Measurements from ENCODE around the gene DHX35. TPM values are rescaled to one million over a fixed set of nuclear protein-coding genes. Genes with fewer than 3 reads are reported as not detected.

DHX35 gene
- total RNA-seq, 4 donors from 2014 or later = 4.4 to 14.7 (median 10.8) TPM

- intact Hi-C loops (cut with DNase I) = no loop called here
- peaks cover 6 to 41% (median 19%) of the 10 kb centered on the region in 3 donors for H3K4me1 ChIP-seq
- peaks cover 3 to 91% (median 14%) of the 10 kb centered on the region in 3 donors for H3K36me3 ChIP-seq
- DNase-seq = no peak
- no peaks in the 10 kb centered on the region for H3K9me3 ChIP-seq
- TF ChIP-seq POLR2A (IDR thresholded peaks at IDR 0.05) (no peak), CTCF (IDR thresholded peaks at IDR 0.05) (no peak)
- no peak overlapping the region for H3K4me3 ChIP-seq
- no peaks in the 10 kb centered on the region for H3K27me3 ChIP-seq
- peak overlapping the region in 2 of 4 donors; percentile 26 to 77 for H3K27ac ChIP-seq
Observed at GRCh38 chr20:39019805-39020325, 57.7 kb downstream of the DHX35 start.

GRCh38 chr20:39021748-39022147, 59.6 kb downstream of the DHX35 start:
- peaks cover 0 to 93% (median 16%) of the 10 kb centered on the region in 3 donors for H3K36me3 ChIP-seq
- TF ChIP-seq CTCF (IDR thresholded peaks at IDR 0.05) = no peak
- no peak for TF ChIP-seq POLR2A (IDR thresholded peaks at IDR 0.05)
- H3K27ac ChIP-seq = no peak overlapping the region
- intact Hi-C loops (cut with DNase I) = no loop called here
- no peak overlapping the region for H3K4me3 ChIP-seq
- H3K27me3 ChIP-seq = no peaks in the 10 kb centered on the region
- DNase-seq = no peak
- 69 to 89% methylated on average over 4 to 5 of the region's 5 CpGs for WGBS, 2 donors
- no peaks in the 10 kb centered on the region for H3K9me3 ChIP-seq
- H3K4me1 ChIP-seq = peaks cover 6 to 43% (median 18%) of the 10 kb centered on the region in 3 donors

GRCh38 chr20:39025883-39026282, 63.7 kb downstream of the DHX35 start:
- no peaks in the 10 kb centered on the region for H3K27me3 ChIP-seq
- TF ChIP-seq CTCF (IDR thresholded peaks at IDR 0.05) = no peak
- TF ChIP-seq POLR2A (IDR thresholded peaks at IDR 0.05) = no peak
- peaks cover 3 to 36% (median 7%) of the 10 kb centered on the region in 3 donors for H3K4me1 ChIP-seq
- 75 to 82% methylated on average over 9 of the region's 9 CpGs for WGBS, 2 donors
- no peak overlapping the region for H3K4me3 ChIP-seq
- H3K36me3 ChIP-seq = peaks cover 0 to 81% (median 16%) of the 10 kb centered on the region in 3 donors
- DNase-seq = no peak
- H3K9me3 ChIP-seq = no peaks in the 10 kb centered on the region
- intact Hi-C loops (cut with DNase I) = no loop called here
- no peak overlapping the region for H3K27ac ChIP-seq

- Histone ChIP-seq H3K27me3 (no peaks in the 10 kb centered on the region), H3K4me1 (peaks cover 3 to 36% (median 7%) of the 10 kb centered on the region in 3 donors), H3K9me3 (no peaks in the 10 kb centered on the region), H3K27ac (peak overlapping the region; percentile 23 to 78 (median 70)), H3K36me3 (peaks cover 0 to 81% (median 7%) of the 10 kb centered on the region in 3 donors), H3K4me3 (no peak overlapping the region)
- 42 to 60% methylated on average over 5 of the region's 5 CpGs for WGBS, 2 donors
- intact Hi-C loops (cut with DNase I) = no loop called here
- DNase-seq = no peak
- TF ChIP-seq POLR2A (IDR thresholded peaks at IDR 0.05) (no peak), CTCF (IDR thresholded peaks at IDR 0.05) (no peak)
Observed at GRCh38 chr20:39029364-39029763, 67.2 kb downstream of the DHX35 start.

- H3K36me3 ChIP-seq = peaks cover 0 to 87% (median under 1%) of the 10 kb centered on the region in 3 donors
- DNase-seq = no peak
- TF ChIP-seq POLR2A (IDR thresholded peaks at IDR 0.05) (no peak), CTCF (IDR thresholded peaks at IDR 0.05) (no peak)
- H3K27ac ChIP-seq = no peak overlapping the region
- 88 to 89% methylated on average over 3 of the region's 3 CpGs for WGBS, 2 donors
- no peaks in the 10 kb centered on the region for H3K9me3 ChIP-seq
- intact Hi-C loops (cut with DNase I) = no loop called here
- no peaks in the 10 kb centered on the region for H3K27me3 ChIP-seq
- H3K4me3 ChIP-seq = no peak overlapping the region
- H3K4me1 ChIP-seq = peaks cover 3 to 47% (median 7%) of the 10 kb centered on the region in 3 donors
Observed at GRCh38 chr20:39032997-39033396, 70.9 kb downstream of the DHX35 start.

Data from esophagus squamous epithelium (tissue), 5 donors.